ENCODE data around the gene ACACA.

The ACACA gene

GRCh38 chr17:37322106-37322505, 84.5 kb downstream of the ACACA start:
- H3K27ac ChIP-seq (ENCODE audit: low read depth, low read length), result no peak overlapping the region
- H3K4me3 ChIP-seq (ENCODE audit: low read length), result no peak overlapping the region
- no peaks in the 10 kb centered on the region for H3K27me3 ChIP-seq (ENCODE audit: control insufficient read depth, insufficient read depth, low read length)
- no peaks in the 10 kb centered on the region for H3K36me3 ChIP-seq (ENCODE audit: control insufficient read depth, insufficient read depth, low read length)
- no peaks in the 10 kb centered on the region for H3K4me1 ChIP-seq (ENCODE audit: control insufficient read depth, insufficient read depth, low read length)
- H3K9ac ChIP-seq (ENCODE audit: low read length), result no peak overlapping the region

- no peak overlapping the region for H3K27ac ChIP-seq (ENCODE audit: low read depth, low read length)
- H3K4me1 ChIP-seq (ENCODE audit: control insufficient read depth, insufficient read depth, low read length), result no peaks in the 10 kb centered on the region
- H3K9ac ChIP-seq (ENCODE audit: low read length), result no peak overlapping the region
- no peak overlapping the region for H3K4me3 ChIP-seq (ENCODE audit: low read length)
- no peaks in the 10 kb centered on the region for H3K27me3 ChIP-seq (ENCODE audit: control insufficient read depth, insufficient read depth, low read length)
- H3K36me3 ChIP-seq (ENCODE audit: control insufficient read depth, insufficient read depth, low read length), result no peaks in the 10 kb centered on the region
These were observed 87.6 kb downstream of the ACACA start for GRCh38 chr17:37318931-37319594.

- Histone ChIP-seq H3K27me3 (ENCODE audit: control insufficient read depth, insufficient read depth, low read length) (no peaks in the 10 kb centered on the region), H3K36me3 (ENCODE audit: control insufficient read depth, insufficient read depth, low read length) (no peaks in the 10 kb centered on the region), H3K4me1 (ENCODE audit: control insufficient read depth, insufficient read depth, low read length) (no peaks in the 10 kb centered on the region), H3K4me3 (ENCODE audit: low read length) (no peak overlapping the region), H3K9ac (ENCODE audit: low read length) (no peak overlapping the region), H3K27ac (ENCODE audit: low read depth, low read length) (no peak overlapping the region)
These were observed 88.8 kb downstream of the ACACA start for GRCh38 chr17:37317867-37318266.

- no peaks in the 10 kb centered on the region for H3K4me1 ChIP-seq (ENCODE audit: control insufficient read depth, insufficient read depth, low read length)
- H3K36me3 ChIP-seq (ENCODE audit: control insufficient read depth, insufficient read depth, low read length), result no peaks in the 10 kb centered on the region
- H3K27me3 ChIP-seq (ENCODE audit: control insufficient read depth, insufficient read depth, low read length), result no peaks in the 10 kb centered on the region
- no peak overlapping the region for H3K4me3 ChIP-seq (ENCODE audit: low read length)
- H3K9ac ChIP-seq (ENCODE audit: low read length), result no peak overlapping the region
- H3K27ac ChIP-seq (ENCODE audit: low read depth, low read length), result no peak overlapping the region
These were observed 91.0 kb downstream of the ACACA start for GRCh38 chr17:37315601-37316000.

GRCh38 chr17:37312137-37312923, 94.3 kb downstream of the ACACA start:
- H3K9ac ChIP-seq (ENCODE audit: low read length), result no peak overlapping the region
- H3K27me3 ChIP-seq (ENCODE audit: control insufficient read depth, insufficient read depth, low read length), result no peaks in the 10 kb centered on the region
- H3K27ac ChIP-seq (ENCODE audit: low read depth, low read length), result no peak overlapping the region
- no peaks in the 10 kb centered on the region for H3K4me1 ChIP-seq (ENCODE audit: control insufficient read depth, insufficient read depth, low read length)
- H3K4me3 ChIP-seq (ENCODE audit: low read length), result no peak overlapping the region
- no peaks in the 10 kb centered on the region for H3K36me3 ChIP-seq (ENCODE audit: control insufficient read depth, insufficient read depth, low read length)

GRCh38 chr17:37310940-37311339, 95.7 kb downstream of the ACACA start:
- Histone ChIP-seq H3K4me3 (ENCODE audit: low read length) (no peak overlapping the region), H3K9ac (ENCODE audit: low read length) (no peak overlapping the region), H3K4me1 (ENCODE audit: control insufficient read depth, insufficient read depth, low read length) (no peaks in the 10 kb centered on the region), H3K27ac (ENCODE audit: low read depth, low read length) (no peak overlapping the region), H3K36me3 (ENCODE audit: control insufficient read depth, insufficient read depth, low read length) (no peaks in the 10 kb centered on the region), H3K27me3 (ENCODE audit: control insufficient read depth, insufficient read depth, low read length) (no peaks in the 10 kb centered on the region)

GRCh38 chr17:37309051-37309450, 97.6 kb downstream of the ACACA start:
- no peaks in the 10 kb centered on the region for H3K27me3 ChIP-seq (ENCODE audit: control insufficient read depth, insufficient read depth, low read length)

GRCh38 chr17:37305406-37305905, 101.2 kb downstream of the ACACA start:
- no peak overlapping the region for H3K4me3 ChIP-seq (ENCODE audit: low read length)
- no peaks in the 10 kb centered on the region for H3K4me1 ChIP-seq (ENCODE audit: control insufficient read depth, insufficient read depth, low read length)
- no peaks in the 10 kb centered on the region for H3K36me3 ChIP-seq (ENCODE audit: control insufficient read depth, insufficient read depth, low read length)
- no peaks in the 10 kb centered on the region for H3K27me3 ChIP-seq (ENCODE audit: control insufficient read depth, insufficient read depth, low read length)
- H3K9ac ChIP-seq (ENCODE audit: low read length), result no peak overlapping the region
- no peak overlapping the region for H3K27ac ChIP-seq (ENCODE audit: low read depth, low read length)

More at GRCh38 chr17:37309051-37309450, 97.6 kb downstream of the ACACA start:
- Histone ChIP-seq H3K36me3 (ENCODE audit: control insufficient read depth, insufficient read depth, low read length) (no peaks in the 10 kb centered on the region), H3K4me1 (ENCODE audit: control insufficient read depth, insufficient read depth, low read length) (no peaks in the 10 kb centered on the region), H3K4me3 (ENCODE audit: low read length) (no peak overlapping the region), H3K27ac (ENCODE audit: low read depth, low read length) (no peak overlapping the region), H3K9ac (ENCODE audit: low read length) (no peak overlapping the region)

GRCh38 chr17:37301288-37301687, 105.3 kb downstream of the ACACA start:
- Histone ChIP-seq H3K27ac (ENCODE audit: low read depth, low read length) (no peak overlapping the region), H3K36me3 (ENCODE audit: control insufficient read depth, insufficient read depth, low read length) (no peaks in the 10 kb centered on the region), H3K4me1 (ENCODE audit: control insufficient read depth, insufficient read depth, low read length) (peaks cover 3% of the 10 kb centered on the region), H3K4me3 (ENCODE audit: low read length) (no peak overlapping the region), H3K9ac (ENCODE audit: low read length) (no peak overlapping the region), H3K27me3 (ENCODE audit: control insufficient read depth, insufficient read depth, low read length) (no peaks in the 10 kb centered on the region)

GRCh38 chr17:37300683-37301082, 106.0 kb downstream of the ACACA start:
- Histone ChIP-seq H3K4me3 (ENCODE audit: low read length) (no peak overlapping the region), H3K36me3 (ENCODE audit: control insufficient read depth, insufficient read depth, low read length) (no peaks in the 10 kb centered on the region), H3K9ac (ENCODE audit: low read length) (no peak overlapping the region), H3K4me1 (ENCODE audit: control insufficient read depth, insufficient read depth, low read length) (peaks cover 3% of the 10 kb centered on the region), H3K27ac (ENCODE audit: low read depth, low read length) (no peak overlapping the region), H3K27me3 (ENCODE audit: control insufficient read depth, insufficient read depth, low read length) (no peaks in the 10 kb centered on the region)

- H3K27ac ChIP-seq (ENCODE audit: low read depth, low read length), result no peak overlapping the region
- no peak overlapping the region for H3K4me3 ChIP-seq (ENCODE audit: low read length)
- no peak overlapping the region for H3K9ac ChIP-seq (ENCODE audit: low read length)
- H3K36me3 ChIP-seq (ENCODE audit: control insufficient read depth, insufficient read depth, low read length), result no peaks in the 10 kb centered on the region
- peaks cover 3% of the 10 kb centered on the region for H3K4me1 ChIP-seq (ENCODE audit: control insufficient read depth, insufficient read depth, low read length)
- no peaks in the 10 kb centered on the region for H3K27me3 ChIP-seq (ENCODE audit: control insufficient read depth, insufficient read depth, low read length)
These were observed 107.2 kb downstream of the ACACA start for GRCh38 chr17:37299257-37299980.

GRCh38 chr17:37295888-37296287, 110.7 kb downstream of the ACACA start:
- Histone ChIP-seq H3K4me1 (ENCODE audit: control insufficient read depth, insufficient read depth, low read length) (peaks cover 3% of the 10 kb centered on the region), H3K27ac (ENCODE audit: low read depth, low read length) (no peak overlapping the region), H3K36me3 (ENCODE audit: control insufficient read depth, insufficient read depth, low read length) (no peaks in the 10 kb centered on the region), H3K9ac (ENCODE audit: low read length) (no peak overlapping the region), H3K4me3 (ENCODE audit: low read length) (no peak overlapping the region), H3K27me3 (ENCODE audit: control insufficient read depth, insufficient read depth, low read length) (no peaks in the 10 kb centered on the region)

Data from rectal smooth muscle tissue (tissue), 1 donor.